ENCODE data around the gene CLIC1. TPM values are rescaled to one million over a fixed set of nuclear protein-coding genes. Genes with fewer than 3 reads are reported as not detected.

CLIC1 gene
- total RNA-seq, 1 donor from 2014 or later = 374 TPM

GRCh38 chr6:31701666-31702404 is 34.5 kb downstream of the CLIC1 start:
- Mint-ChIP-seq H3K4me3 (peak overlapping the region; percentile 99), H3K27me3 (no peaks in the 10 kb centered on the region), H3K9me3 (no peaks in the 10 kb centered on the region), H3K36me3 (ENCODE audit: low read depth) (peaks cover 44% of the 10 kb centered on the region), H3K27ac (peak overlapping the region; percentile 89), H3K4me1 (peaks cover 28% of the 10 kb centered on the region)
- CTCF ChIA-PET = no interaction called here
- POLR2A ChIA-PET = interaction anchor here (1.0 to 4.1 kb wide), 9 partner anchors 25 to 1569 kb away, joined by 3 to 32 read pairs (median 6); partner anchors contain the start of genes BAG6, CLIC1, HSPA1A and HSPA1L
- TF ChIP-seq, protein P1, sequence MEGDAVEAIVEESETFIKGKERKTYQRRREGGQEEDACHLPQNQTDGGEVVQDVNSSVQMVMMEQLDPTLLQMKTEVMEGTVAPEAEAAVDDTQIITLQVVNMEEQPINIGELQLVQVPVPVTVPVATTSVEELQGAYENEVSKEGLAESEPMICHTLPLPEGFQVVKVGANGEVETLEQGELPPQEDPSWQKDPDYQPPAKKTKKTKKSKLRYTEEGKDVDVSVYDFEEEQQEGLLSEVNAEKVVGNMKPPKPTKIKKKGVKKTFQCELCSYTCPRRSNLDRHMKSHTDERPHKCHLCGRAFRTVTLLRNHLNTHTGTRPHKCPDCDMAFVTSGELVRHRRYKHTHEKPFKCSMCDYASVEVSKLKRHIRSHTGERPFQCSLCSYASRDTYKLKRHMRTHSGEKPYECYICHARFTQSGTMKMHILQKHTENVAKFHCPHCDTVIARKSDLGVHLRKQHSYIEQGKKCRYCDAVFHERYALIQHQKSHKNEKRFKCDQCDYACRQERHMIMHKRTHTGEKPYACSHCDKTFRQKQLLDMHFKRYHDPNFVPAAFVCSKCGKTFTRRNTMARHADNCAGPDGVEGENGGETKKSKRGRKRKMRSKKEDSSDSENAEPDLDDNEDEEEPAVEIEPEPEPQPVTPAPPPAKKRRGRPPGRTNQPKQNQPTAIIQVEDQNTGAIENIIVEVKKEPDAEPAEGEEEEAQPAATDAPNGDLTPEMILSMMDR (IDR thresholded peaks at IDR 0.05) = no peak
- DNase-seq (no peak), ATAC-seq (ENCODE audit: low read depth) (no peak)
- intact Hi-C loops (cut with micrococcal nuclease) = loop anchor here (2.0 kb wide), 1 partner anchor 21 kb away; the partner anchor contains the start of gene LY6G5C

DNA sequence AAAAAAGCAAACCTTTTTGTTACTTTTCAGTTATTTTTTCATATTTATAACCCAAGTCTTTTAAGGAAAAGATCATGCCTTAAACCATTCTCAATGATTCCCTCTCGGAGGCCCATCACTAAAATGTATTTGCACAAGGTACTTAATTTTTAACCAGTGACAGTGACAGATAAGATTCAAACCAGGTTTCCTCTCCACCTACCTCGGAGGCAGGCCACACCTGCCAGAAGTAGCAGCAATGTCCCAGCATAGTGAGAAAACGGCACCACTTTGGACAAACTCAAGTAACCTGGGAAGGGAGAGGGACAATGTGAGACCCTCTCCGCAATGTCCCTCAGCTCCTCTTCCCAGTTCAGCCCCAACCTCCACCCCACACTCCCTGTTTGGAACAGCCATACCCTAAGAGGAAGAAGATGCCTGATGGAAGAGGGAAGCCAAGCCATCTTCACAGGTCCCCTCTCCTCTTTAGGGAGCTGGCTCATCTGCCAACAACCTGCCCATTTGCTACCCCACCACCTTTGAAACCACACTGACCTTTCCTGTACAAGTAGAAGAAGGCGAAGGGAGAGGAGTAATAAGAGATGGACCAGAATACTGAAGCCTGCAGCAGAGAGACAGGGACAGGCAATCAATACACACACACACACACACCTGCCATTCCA is 35.5 kb downstream of the CLIC1 start:
- no peak overlapping the region for H3K27ac Mint-ChIP-seq
- H3K36me3 Mint-ChIP-seq (ENCODE audit: low read depth) = peaks cover 54% of the 10 kb centered on the region
- intact Hi-C loops (cut with micrococcal nuclease) = no loop called here
- TF ChIP-seq, protein P1 (IDR thresholded peaks at IDR 0.05) = no peak
- no peak for DNase-seq
- POLR2A ChIA-PET = interaction anchor here (1.4 to 4.1 kb wide), 2 partner anchors 26 to 27 kb away, joined by 4 to 31 read pairs; no protein-coding TSS in a partner anchor
- CTCF ChIA-PET = interaction anchor here (1.2 kb wide), 1 partner anchor 252 kb away, joined by 3 read pairs; no protein-coding TSS in a partner anchor
- no peaks in the 10 kb centered on the region for H3K9me3 Mint-ChIP-seq
- H3K4me3 Mint-ChIP-seq = peak overlapping the region; percentile 99
- H3K27me3 Mint-ChIP-seq = no peaks in the 10 kb centered on the region
- no peak for ATAC-seq (ENCODE audit: low read depth)
- H3K4me1 Mint-ChIP-seq = peaks cover 28% of the 10 kb centered on the region

DNA sequence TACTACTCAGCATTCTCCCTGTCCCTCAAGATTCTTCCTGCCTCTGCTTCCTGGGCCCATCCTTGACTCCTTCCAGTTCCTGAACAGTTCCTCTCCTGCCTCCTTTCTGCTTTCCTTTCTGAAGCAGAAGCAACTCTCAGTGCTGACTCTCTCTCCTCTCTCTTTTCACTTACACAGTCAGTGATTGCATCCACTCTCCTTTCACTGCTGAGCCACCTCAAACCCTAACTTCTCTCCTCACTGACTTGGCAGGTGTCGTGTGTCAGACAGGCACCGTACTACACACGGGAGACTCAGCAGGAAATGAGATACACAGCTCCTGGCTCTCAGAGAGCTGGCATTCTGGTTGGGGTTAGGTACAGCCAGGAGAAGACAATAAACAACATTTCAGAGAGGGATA is 38.8 kb downstream of the CLIC1 start:
- peaks cover 79% of the 10 kb centered on the region for H3K36me3 Mint-ChIP-seq (ENCODE audit: low read depth)
- no peaks in the 10 kb centered on the region for H3K27me3 Mint-ChIP-seq
- intact Hi-C loops (cut with micrococcal nuclease) = no loop called here
- H3K27ac Mint-ChIP-seq = peak overlapping the region; percentile 65
- ChIA-PET CTCF (no interaction called here), POLR2A (interaction anchor here (0.6 to 0.7 kb wide), 2 partner anchors 261 to 824 kb away, joined by 3 read pairs; partner anchors contain the start of gene NELFE)
- ATAC-seq (ENCODE audit: low read depth) (no peak), DNase-seq (no peak)
- no peaks in the 10 kb centered on the region for H3K9me3 Mint-ChIP-seq
- TF ChIP-seq, protein P1 (IDR thresholded peaks at IDR 0.05) = no peak
- no peak overlapping the region for H3K4me3 Mint-ChIP-seq
- H3K4me1 Mint-ChIP-seq = peaks cover 20% of the 10 kb centered on the region

DNA sequence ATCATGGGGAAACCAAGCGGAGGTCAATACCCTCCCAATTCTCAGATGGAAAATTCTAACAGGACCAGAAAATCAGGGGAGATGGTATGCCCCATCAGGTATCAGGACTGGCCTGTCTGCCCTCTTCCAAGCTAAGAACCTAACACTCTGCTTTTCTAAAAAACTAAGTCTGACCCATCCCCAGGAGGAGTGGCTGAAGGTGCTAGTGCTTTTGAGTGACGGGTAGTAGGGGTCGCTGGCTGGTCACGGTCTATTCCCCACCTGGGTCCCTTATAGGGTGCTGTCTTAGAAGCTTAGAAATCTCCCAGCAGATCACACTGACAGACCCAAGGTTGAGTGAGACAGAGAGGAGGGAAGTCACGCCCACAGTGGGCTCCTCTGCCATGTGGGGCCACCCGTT is 42.8 kb downstream of the CLIC1 start:
- CTCF ChIA-PET = interaction anchor here (1.4 kb wide), 1 partner anchor 72 kb away, joined by 4 read pairs; no protein-coding TSS in a partner anchor
- intact Hi-C loops (cut with micrococcal nuclease) = no loop called here
- Mint-ChIP-seq H3K9me3 (no peaks in the 10 kb centered on the region), H3K36me3 (ENCODE audit: low read depth) (peaks cover 86% of the 10 kb centered on the region), H3K4me1 (peaks cover 15% of the 10 kb centered on the region), H3K27me3 (no peaks in the 10 kb centered on the region), H3K27ac (no peak overlapping the region), H3K4me3 (no peak overlapping the region)
- DNase-seq (no peak), ATAC-seq (ENCODE audit: low read depth) (no peak)
- TF ChIP-seq, protein P1 (IDR thresholded peaks at IDR 0.05) = no peak
- POLR2A ChIA-PET = interaction anchor here (1.6 kb wide), 1 partner anchor 42 kb away, joined by 3 read pairs; no protein-coding TSS in a partner anchor

DNA sequence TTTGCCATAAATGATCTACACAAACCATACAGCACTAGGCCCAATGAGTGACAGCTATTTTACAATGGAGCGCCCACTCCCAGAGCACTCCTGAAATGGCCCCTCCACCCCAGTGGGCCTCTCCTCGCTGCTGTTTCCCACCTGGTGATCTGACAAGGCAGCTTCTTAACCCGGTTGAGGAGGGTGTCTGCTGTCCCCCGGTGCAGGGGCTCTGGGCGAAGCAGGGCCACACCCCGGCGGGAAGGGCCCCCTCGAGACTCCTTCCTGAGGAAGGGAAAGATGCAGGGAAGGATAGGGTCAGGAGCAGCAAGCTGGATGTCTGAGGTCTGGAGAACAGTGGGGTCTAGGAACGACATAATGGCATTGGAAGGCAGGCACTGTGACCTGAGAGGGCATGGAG is 43.4 kb downstream of the CLIC1 start:
- ATAC-seq (ENCODE audit: low read depth) (no peak), DNase-seq (no peak)
- TF ChIP-seq, protein P1 (IDR thresholded peaks at IDR 0.05) = no peak
- peaks cover 90% of the 10 kb centered on the region for H3K36me3 Mint-ChIP-seq (ENCODE audit: low read depth)
- ChIA-PET POLR2A (interaction anchor here (0.7 kb wide), 1 partner anchor 22 kb away, joined by 4 read pairs; the partner anchor contains the start of gene LY6G6D), CTCF (interaction anchor here (1.4 kb wide), 1 partner anchor 71 kb away, joined by 4 read pairs; no protein-coding TSS in a partner anchor)
- H3K9me3 Mint-ChIP-seq = no peaks in the 10 kb centered on the region
- peaks cover 15% of the 10 kb centered on the region for H3K4me1 Mint-ChIP-seq
- intact Hi-C loops (cut with micrococcal nuclease) = no loop called here
- H3K4me3 Mint-ChIP-seq = no peak overlapping the region
- no peaks in the 10 kb centered on the region for H3K27me3 Mint-ChIP-seq
- H3K27ac Mint-ChIP-seq = no peak overlapping the region

All from activated B cell treated with CpG ODN at 0.5 μM for 24 hours (primary cell).